GM12891 (cell line): ENCODE data around the gene NOP16.

ENCODE experiments used
- PAX5 ChIP-seq: IDR thresholded peaks from 2 replicates; pipeline ENCODE4 v1.6.1; 2011; ENCODE audit warnings: low read length, moderate library complexity, mild to moderate bottlenecking; ENCODE audit not compliant: insufficient read depth, severe bottlenecking
- POLR2A ChIP-seq: IDR thresholded peaks from 2 replicates; pipeline ENCODE4 v1.6.1; 2011; ENCODE audit warnings: low read depth, low read length, control low read depth
- POLR2AphosphoS5 ChIP-seq: IDR thresholded peaks from 2 replicates; pipeline ENCODE4 v1.6.1; 2011; ENCODE audit warnings: low read depth, low read length, control low read depth
- POU2F2 ChIP-seq: IDR thresholded peaks from 2 replicates; pipeline ENCODE4 v1.6.1; 2011; ENCODE audit warnings: low read depth, mild to moderate bottlenecking, control low read depth, low read length, moderate library complexity
- SPI1 ChIP-seq: IDR thresholded peaks from 2 replicates; pipeline ENCODE4 v1.6.1; 2011; ENCODE audit warnings: low read depth, low read length, control low read depth
- TAF1 ChIP-seq: IDR thresholded peaks from 2 replicates; pipeline ENCODE4 v1.6.1; 2011; ENCODE audit warnings: low read depth, low read length, control low read depth

GRCh38 chr5:176384991-176385390, 3.4 kb downstream of the NOP16 start:
- TF ChIP-seq TAF1 (no peak), POLR2A (no peak), SPI1 (no peak), POLR2AphosphoS5 (no peak), PAX5 (no peak), POU2F2 (no peak)
